HG03520 (cell line): ENCODE results near the gene ERN2.
"Not testable (repeated sequence)": the region's sequence is repeated elsewhere in the genome, so short reads cannot be mapped to it uniquely, and the experiment has no call there.

Experiments
- ATAC-seq: cut with Tn5 transposase; IDR thresholded peaks from one replicate; pipeline ENCODE4 v1.9.1; 2021; ENCODE audit warnings: mild to moderate bottlenecking, moderate library complexity; ENCODE audit not compliant: unreplicated experiment

ERN2 gene

GRCh38 chr16:23712976-23713375, at the start of gene ERN2:
TSS of gene ERN2 (minus strand) at chr16:23713222. CDS start at chr16:23713187, 35 bp downstream.
- ATAC-seq = no peak

- ATAC-seq = no peak
Measured at GRCh38 chr16:23757937-23758619, 45.1 kb upstream of the ERN2 start.

- ATAC-seq = no peak
Measured at GRCh38 chr16:23757116-23757515, 44.1 kb upstream of the ERN2 start.

GRCh38 chr16:23755484-23755809, 42.4 kb upstream of the ERN2 start:
- no peak for ATAC-seq

GRCh38 chr16:23754594-23755483, 41.8 kb upstream of the ERN2 start, which contains the start of gene CHP2:
TSS of gene CHP2 (plus strand) at chr16:23755026. CDS start at chr16:23755050, 24 bp downstream.
- no peak for ATAC-seq

GRCh38 chr16:23753908-23754593, 41.0 kb upstream of the ERN2 start:
- no peak for ATAC-seq

GRCh38 chr16:23751053-23751452, 38.0 kb upstream of the ERN2 start:
- not testable (repeated sequence) for ATAC-seq

GRCh38 chr16:23748630-23749029, 35.6 kb upstream of the ERN2 start:
- ATAC-seq = no peak

GRCh38 chr16:23745263-23745662, 32.2 kb upstream of the ERN2 start:
- no peak for ATAC-seq

- no peak for ATAC-seq
Measured at GRCh38 chr16:23742766-23743165, 29.7 kb upstream of the ERN2 start.

GRCh38 chr16:23741675-23742303, 28.8 kb upstream of the ERN2 start:
- no peak for ATAC-seq

- ATAC-seq = no peak
Measured at GRCh38 chr16:23739516-23739915, 26.5 kb upstream of the ERN2 start.

GRCh38 chr16:23737423-23738028, 24.5 kb upstream of the ERN2 start:
- not testable (repeated sequence) for ATAC-seq

GRCh38 chr16:23734176-23734893, 21.3 kb upstream of the ERN2 start:
- no peak for ATAC-seq

- no peak for ATAC-seq
Measured at GRCh38 chr16:23729503-23730424, 16.7 kb upstream of the ERN2 start.

GRCh38 chr16:23728112-23728477, 15.1 kb upstream of the ERN2 start:
- no peak for ATAC-seq

GRCh38 chr16:23726710-23727109, 13.7 kb upstream of the ERN2 start:
- no peak for ATAC-seq

- ATAC-seq = no peak
Measured at GRCh38 chr16:23724785-23725131, 11.7 kb upstream of the ERN2 start.

GRCh38 chr16:23724096-23724784, 11.2 kb upstream of the ERN2 start:
- ATAC-seq = no peak
